ENCODE data around the gene NOTUM.

NOTUM gene

GRCh38 chr17:81947189-81947588 is 13.8 kb downstream of the NOTUM start, which contains the start of gene MYADML2:
Gene MYADML2 (minus strand): TSS chr17:81947233. CDS start chr17:81941741, 5,492 bp downstream.
- H3K9me2 ChIP-seq (replicated peaks; ENCODE audit: low read depth, low read length), result no peaks in the 10 kb centered on the region
- H3K9ac ChIP-seq (ENCODE audit: low read depth, low read length, poor library complexity, severe bottlenecking), result no peak within 1 kb of the TSS
- H4K20me1 ChIP-seq (ENCODE audit: insufficient read depth, low read length, poor library complexity, severe bottlenecking), result no peaks in the 10 kb centered on the region
- H3K36me3 ChIP-seq (ENCODE audit: insufficient read depth, low read length), result no peaks in the 10 kb centered on the region
- H3K79me2 ChIP-seq (ENCODE audit: insufficient read depth, low read length), result no peaks in the 10 kb centered on the region
- no peaks in the 10 kb centered on the region for H3K9me3 ChIP-seq (ENCODE audit: insufficient read depth, low read depth, low read length)
- H3F3A ChIP-seq (ENCODE audit: low read depth), result no peaks in the 10 kb centered on the region
- no peak within 1 kb of the TSS for H3K4me2 ChIP-seq (ENCODE audit: low read depth, low read length, poor library complexity, severe bottlenecking)
- no peak within 1 kb of the TSS for H2AFZ ChIP-seq (ENCODE audit: low read length)
- TF ChIP-seq EZH2phosphoT487 (IDR thresholded peaks at IDR 0.05; ENCODE audit: borderline replicate concordance), result no peak
- TF ChIP-seq CTCF (conservative IDR thresholded peaks at IDR 0.05; ENCODE audit: low read length), result no peak
- H3K4me1 ChIP-seq (ENCODE audit: insufficient read depth, low read length, poor library complexity, severe bottlenecking), result no peaks in the 10 kb centered on the region
- H3K27me3 ChIP-seq (ENCODE audit: insufficient read depth, low read length, poor library complexity, severe bottlenecking), result no peaks in the 10 kb centered on the region
- H3K4me3 ChIP-seq (ENCODE audit: low read length, poor library complexity, severe bottlenecking), result no peak within 1 kb of the TSS

- Histone ChIP-seq H3K9me3 (ENCODE audit: insufficient read depth, low read depth, low read length) (no peaks in the 10 kb centered on the region), H3K4me3 (ENCODE audit: low read length, poor library complexity, severe bottlenecking) (no peak overlapping the region), H3K9me2 (replicated peaks; ENCODE audit: low read depth, low read length) (no peaks in the 10 kb centered on the region), H3K9ac (ENCODE audit: low read depth, low read length, poor library complexity, severe bottlenecking) (no peak overlapping the region), H3K36me3 (ENCODE audit: insufficient read depth, low read length) (no peaks in the 10 kb centered on the region), H3K4me2 (ENCODE audit: low read depth, low read length, poor library complexity, severe bottlenecking) (no peak overlapping the region), H3F3A (ENCODE audit: low read depth) (no peaks in the 10 kb centered on the region), H3K79me2 (ENCODE audit: insufficient read depth, low read length) (no peaks in the 10 kb centered on the region), H3K27me3 (ENCODE audit: insufficient read depth, low read length, poor library complexity, severe bottlenecking) (no peaks in the 10 kb centered on the region), H3K4me1 (ENCODE audit: insufficient read depth, low read length, poor library complexity, severe bottlenecking) (no peaks in the 10 kb centered on the region), H4K20me1 (ENCODE audit: insufficient read depth, low read length, poor library complexity, severe bottlenecking) (no peaks in the 10 kb centered on the region), H2AFZ (ENCODE audit: low read length) (no peak overlapping the region)
- TF ChIP-seq EZH2phosphoT487 (IDR thresholded peaks at IDR 0.05; ENCODE audit: borderline replicate concordance), result no peak
- TF ChIP-seq CTCF (conservative IDR thresholded peaks at IDR 0.05; ENCODE audit: low read length), result no peak
Measured at GRCh38 chr17:81944858-81945257, 16.1 kb downstream of the NOTUM start.

GRCh38 chr17:81942167-81942553 is 18.8 kb downstream of the NOTUM start:
- Histone ChIP-seq H2AFZ (ENCODE audit: low read length) (no peak overlapping the region), H3K4me3 (ENCODE audit: low read length, poor library complexity, severe bottlenecking) (no peak overlapping the region), H3K79me2 (ENCODE audit: insufficient read depth, low read length) (no peaks in the 10 kb centered on the region), H4K20me1 (ENCODE audit: insufficient read depth, low read length, poor library complexity, severe bottlenecking) (no peaks in the 10 kb centered on the region), H3K4me2 (ENCODE audit: low read depth, low read length, poor library complexity, severe bottlenecking) (no peak overlapping the region), H3K9me3 (ENCODE audit: insufficient read depth, low read depth, low read length) (no peaks in the 10 kb centered on the region), H3K9me2 (replicated peaks; ENCODE audit: low read depth, low read length) (no peaks in the 10 kb centered on the region), H3K36me3 (ENCODE audit: insufficient read depth, low read length) (no peaks in the 10 kb centered on the region), H3K9ac (ENCODE audit: low read depth, low read length, poor library complexity, severe bottlenecking) (no peak overlapping the region), H3F3A (ENCODE audit: low read depth) (no peaks in the 10 kb centered on the region), H3K4me1 (ENCODE audit: insufficient read depth, low read length, poor library complexity, severe bottlenecking) (peaks cover 10% of the 10 kb centered on the region), H3K27me3 (ENCODE audit: insufficient read depth, low read length, poor library complexity, severe bottlenecking) (no peaks in the 10 kb centered on the region)
- TF ChIP-seq CTCF (conservative IDR thresholded peaks at IDR 0.05; ENCODE audit: low read length) (no peak), EZH2phosphoT487 (IDR thresholded peaks at IDR 0.05; ENCODE audit: borderline replicate concordance) (no peak)
